MG63 (cell line): Measurements from ENCODE around the gene MCF2. TPM values are rescaled to one million over a fixed set of nuclear protein-coding genes. Genes with fewer than 3 reads are reported as not detected.
A peak's percentile ranks its signal among the peaks of the same experiment; 100 is the strongest.
"Not testable (repeated sequence)": the region's sequence is repeated elsewhere in the genome, so short reads cannot be mapped to it uniquely, and the experiment has no call there.

Experiments
- DNase-seq: peaks from one replicate; pipeline ENCODE4 v3.0.0-alpha.2; 2020
- H3K27me3 ChIP-seq: fragments of 250-450 bp; sonication (Bioruptor Pico); 2 replicates; pipeline ENCODE4 v1.5.1; 2020; ENCODE audit warnings: mild to moderate bottlenecking, moderate library complexity
- H3K36me3 ChIP-seq: fragments of 250-450 bp; sonication (Bioruptor Pico); 2 replicates; pipeline ENCODE4 v1.5.1; 2020; ENCODE audit warnings: mild to moderate bottlenecking, moderate library complexity
- H3K4me3 ChIP-seq: fragments of 250-450 bp; sonication (Bioruptor Pico); 2 replicates; pipeline ENCODE4 v1.5.1; 2020; ENCODE audit warnings: mild to moderate bottlenecking, moderate library complexity
- H3K9me3 ChIP-seq: fragments of 250-450 bp; sonication (Bioruptor Pico); 2 replicates; pipeline ENCODE4 v1.5.1; 2020; ENCODE audit warnings: mild to moderate bottlenecking, moderate library complexity
- total RNA-seq: library from RNA; depleted of rRNA; stranded (reverse); fragments of >200 nt; shearing (Covaris generic); gene quantifications from 2 replicates; pipeline ENCODE4 v1.2.3, GENCODE V29; 2014; ENCODE audit warnings: low replicate concordance; rRNA removed

The MCF2 gene
- total RNA-seq, result not detected in 2 replicates

- H3K9me3 ChIP-seq, result no peaks in the 10 kb centered on the region
- no peak within 1 kb of the TSS for H3K4me3 ChIP-seq
- no peak for DNase-seq
- no peaks in the 10 kb centered on the region for H3K27me3 ChIP-seq
- H3K36me3 ChIP-seq, result no peaks in the 10 kb centered on the region
Measured at GRCh38 chrX:139708067-139708466, at the start of gene MCF2. TSS of gene MCF2 (minus strand) at chrX:139708167. CDS start at chrX:139651744, 56,423 bp downstream.

GRCh38 chrX:139751053-139751452 is 43.1 kb upstream of the MCF2 start:
- no peak for DNase-seq
- Histone ChIP-seq H3K36me3 (no peaks in the 10 kb centered on the region; the same call in 1 of the 2 replicates), H3K9me3 (no peaks in the 10 kb centered on the region; the same call in 1 of the 2 replicates), H3K4me3 (no peak overlapping the region), H3K27me3 (no peaks in the 10 kb centered on the region)

- no peak for DNase-seq
- H3K36me3 ChIP-seq, result no peaks in the 10 kb centered on the region; the same call in 1 of the 2 replicates
- no peaks in the 10 kb centered on the region; the same call in 1 of the 2 replicates for H3K9me3 ChIP-seq
- no peaks in the 10 kb centered on the region for H3K27me3 ChIP-seq
- no peak overlapping the region for H3K4me3 ChIP-seq
Measured at GRCh38 chrX:139750390-139750789, 42.4 kb upstream of the MCF2 start.

GRCh38 chrX:139739138-139739537 is 31.2 kb upstream of the MCF2 start:
- H3K9me3 ChIP-seq, result no peaks in the 10 kb centered on the region

GRCh38 chrX:139738581-139738980 is 30.6 kb upstream of the MCF2 start:
- DNase-seq, result no peak

More at GRCh38 chrX:139739138-139739537, 31.2 kb upstream of the MCF2 start:
- DNase-seq, result peak; percentile 8
- H3K27me3 ChIP-seq, result no peaks in the 10 kb centered on the region
- H3K36me3 ChIP-seq, result no peaks in the 10 kb centered on the region
- no peak overlapping the region for H3K4me3 ChIP-seq

GRCh38 chrX:139736151-139736550 is 28.2 kb upstream of the MCF2 start:
- Histone ChIP-seq H3K27me3 (no peaks in the 10 kb centered on the region), H3K9me3 (no peaks in the 10 kb centered on the region), H3K4me3 (no peak overlapping the region), H3K36me3 (no peaks in the 10 kb centered on the region)
- no peak for DNase-seq

More at GRCh38 chrX:139738581-139738980, 30.6 kb upstream of the MCF2 start:
- H3K36me3 ChIP-seq, result no peaks in the 10 kb centered on the region
- no peaks in the 10 kb centered on the region for H3K27me3 ChIP-seq
- H3K4me3 ChIP-seq, result no peak overlapping the region
- no peaks in the 10 kb centered on the region for H3K9me3 ChIP-seq

GRCh38 chrX:139734996-139735395 is 27.0 kb upstream of the MCF2 start:
- H3K36me3 ChIP-seq, result no peaks in the 10 kb centered on the region
- no peaks in the 10 kb centered on the region for H3K27me3 ChIP-seq
- H3K9me3 ChIP-seq, result no peaks in the 10 kb centered on the region
- DNase-seq, result no peak
- H3K4me3 ChIP-seq, result no peak overlapping the region

- Histone ChIP-seq H3K9me3 (no peaks in the 10 kb centered on the region), H3K27me3 (no peaks in the 10 kb centered on the region), H3K4me3 (no peak overlapping the region), H3K36me3 (no peaks in the 10 kb centered on the region; the same call in 1 of the 2 replicates)
- DNase-seq, result no peak
Measured at GRCh38 chrX:139725720-139726119, 17.8 kb upstream of the MCF2 start.

GRCh38 chrX:139724626-139725025 is 16.7 kb upstream of the MCF2 start:
- DNase-seq, result no peak
- Histone ChIP-seq H3K9me3 (no peaks in the 10 kb centered on the region), H3K27me3 (no peaks in the 10 kb centered on the region), H3K4me3 (no peak overlapping the region), H3K36me3 (no peaks in the 10 kb centered on the region; the same call in 1 of the 2 replicates)

GRCh38 chrX:139720979-139721378 is 13.0 kb upstream of the MCF2 start:
- no peaks in the 10 kb centered on the region for H3K27me3 ChIP-seq
- H3K9me3 ChIP-seq, result no peaks in the 10 kb centered on the region
- no peaks in the 10 kb centered on the region for H3K36me3 ChIP-seq
- no peak overlapping the region for H3K4me3 ChIP-seq
- DNase-seq, result no peak

- Histone ChIP-seq H3K9me3 (no peaks in the 10 kb centered on the region), H3K4me3 (no peak overlapping the region), H3K36me3 (no peaks in the 10 kb centered on the region), H3K27me3 (no peaks in the 10 kb centered on the region)
- DNase-seq, result no peak
Measured at GRCh38 chrX:139720136-139720535, 12.2 kb upstream of the MCF2 start.

GRCh38 chrX:139702658-139703057 is 5.3 kb downstream of the MCF2 start:
- Histone ChIP-seq H3K4me3 (no peak overlapping the region), H3K36me3 (no peaks in the 10 kb centered on the region), H3K27me3 (no peaks in the 10 kb centered on the region), H3K9me3 (no peaks in the 10 kb centered on the region)
- no peak for DNase-seq

GRCh38 chrX:139692908-139693307 is 15.1 kb downstream of the MCF2 start:
- H3K27me3 ChIP-seq, result no peaks in the 10 kb centered on the region
- no peaks in the 10 kb centered on the region for H3K36me3 ChIP-seq
- no peak for DNase-seq
- H3K4me3 ChIP-seq, result peak overlapping the region; percentile 27; the same call in 1 of the 2 replicates
- H3K9me3 ChIP-seq, result no peaks in the 10 kb centered on the region

GRCh38 chrX:139692506-139692849 is 15.5 kb downstream of the MCF2 start:
- peak overlapping the region; percentile 27 for H3K4me3 ChIP-seq
- no peak for DNase-seq

GRCh38 chrX:139691843-139692505 is 16.0 kb downstream of the MCF2 start:
- DNase-seq, result no peak
- peak overlapping the region; percentile 27 for H3K4me3 ChIP-seq
- no peaks in the 10 kb centered on the region for H3K36me3 ChIP-seq
- H3K27me3 ChIP-seq, result no peaks in the 10 kb centered on the region
- no peaks in the 10 kb centered on the region for H3K9me3 ChIP-seq

More at GRCh38 chrX:139692506-139692849, 15.5 kb downstream of the MCF2 start:
- H3K9me3 ChIP-seq, result no peaks in the 10 kb centered on the region
- no peaks in the 10 kb centered on the region for H3K36me3 ChIP-seq
- H3K27me3 ChIP-seq, result no peaks in the 10 kb centered on the region

GRCh38 chrX:139691493-139691842 is 16.5 kb downstream of the MCF2 start:
- H3K4me3 ChIP-seq, result no peak overlapping the region; the same call in 1 of the 2 replicates
- peak; percentile 17 for DNase-seq

GRCh38 chrX:139685175-139685574 is 22.8 kb downstream of the MCF2 start:
- H3K27me3 ChIP-seq, H3K36me3 ChIP-seq, H3K9me3 ChIP-seq, H3K4me3 ChIP-seq, DNase-seq: not testable (repeated sequence)

More at GRCh38 chrX:139691493-139691842, 16.5 kb downstream of the MCF2 start:
- Histone ChIP-seq H3K36me3 (no peaks in the 10 kb centered on the region), H3K9me3 (no peaks in the 10 kb centered on the region), H3K27me3 (no peaks in the 10 kb centered on the region)

GRCh38 chrX:139680356-139680755 is 27.6 kb downstream of the MCF2 start:
- DNase-seq, result no peak
- H3K4me3 ChIP-seq, result no peak overlapping the region
- H3K9me3 ChIP-seq, result no peaks in the 10 kb centered on the region
- H3K27me3 ChIP-seq, result no peaks in the 10 kb centered on the region
- H3K36me3 ChIP-seq, result no peaks in the 10 kb centered on the region
